HG02759 (cell line): ENCODE data around the gene GNG12.
"Not testable (repeated sequence)": the region's sequence is repeated elsewhere in the genome, so short reads cannot be mapped to it uniquely, and the experiment has no call there.

Source experiments
- ATAC-seq: cut with Tn5 transposase; IDR thresholded peaks from one replicate; pipeline ENCODE4 v1.9.1; 2021; ENCODE audit warnings: mild to moderate bottlenecking, moderate library complexity; ENCODE audit not compliant: unreplicated experiment

The GNG12 gene

GRCh38 chr1:67735806-67736627, 97.2 kb downstream of the GNG12 start:
- peak; percentile 92 for ATAC-seq

- no peak for ATAC-seq
Measured at GRCh38 chr1:67735206-67735605, 98.1 kb downstream of the GNG12 start.

GRCh38 chr1:67734323-67734690, 99.0 kb downstream of the GNG12 start:
- no peak for ATAC-seq

GRCh38 chr1:67733681-67734322, 99.5 kb downstream of the GNG12 start:
- ATAC-seq, result no peak

- ATAC-seq, result no peak
Measured at GRCh38 chr1:67732750-67733151, 100.5 kb downstream of the GNG12 start.

- no peak for ATAC-seq
Measured at GRCh38 chr1:67731322-67731721, 101.9 kb downstream of the GNG12 start.

- not testable (repeated sequence) for ATAC-seq
Measured at GRCh38 chr1:67730312-67730711, 103.0 kb downstream of the GNG12 start.

GRCh38 chr1:67729872-67730271, 103.4 kb downstream of the GNG12 start:
- ATAC-seq, result peak; percentile 30

- no peak for ATAC-seq
Measured at GRCh38 chr1:67726224-67726623, 107.0 kb downstream of the GNG12 start.

GRCh38 chr1:67724928-67725560, 108.2 kb downstream of the GNG12 start:
- ATAC-seq, result no peak

- ATAC-seq, result peak; percentile 85
Measured at GRCh38 chr1:67723620-67724019, 109.6 kb downstream of the GNG12 start.

GRCh38 chr1:67723126-67723525, 110.1 kb downstream of the GNG12 start:
- no peak for ATAC-seq

GRCh38 chr1:67722292-67722944, 110.8 kb downstream of the GNG12 start:
- no peak for ATAC-seq

- peak; percentile 33 for ATAC-seq
Measured at GRCh38 chr1:67721650-67722291, 111.5 kb downstream of the GNG12 start.

GRCh38 chr1:67721112-67721511, 112.2 kb downstream of the GNG12 start:
- ATAC-seq, result no peak

GRCh38 chr1:67719329-67720196, 113.7 kb downstream of the GNG12 start:
- ATAC-seq, result no peak

- ATAC-seq, result no peak
Measured at GRCh38 chr1:67717876-67718275, 115.4 kb downstream of the GNG12 start.

GRCh38 chr1:67716800-67717199, 116.5 kb downstream of the GNG12 start:
- no peak for ATAC-seq

GRCh38 chr1:67715819-67716218, 117.4 kb downstream of the GNG12 start:
- no peak for ATAC-seq
